HG02678 (cell line): ENCODE measurements around the gene LYZL6.
A peak's percentile ranks its signal among the peaks of the same experiment; 100 is the strongest.
"Not testable (repeated sequence)": the region's sequence is repeated elsewhere in the genome, so short reads cannot be mapped to it uniquely, and the experiment has no call there.

ENCODE experiments used
- ATAC-seq: cut with Tn5 transposase; IDR thresholded peaks from one replicate; pipeline ENCODE4 v1.9.1; 2021; ENCODE audit warnings: mild to moderate bottlenecking, moderate library complexity; ENCODE audit not compliant: unreplicated experiment

Gene LYZL6

GRCh38 chr17:35948092-35948491 is 4.6 kb upstream of the LYZL6 start:
- ATAC-seq: no peak

- no peak for ATAC-seq
Observed at GRCh38 chr17:35947156-35947585, 3.7 kb upstream of the LYZL6 start.

- ATAC-seq: no peak
Observed at GRCh38 chr17:35944151-35944550, 638 bp upstream of the LYZL6 start.

GRCh38 chr17:35942588-35943186 is 826 bp downstream of the LYZL6 start:
- no peak for ATAC-seq

GRCh38 chr17:35938492-35938891 is 5.0 kb downstream of the LYZL6 start:
- ATAC-seq: not testable (repeated sequence)

GRCh38 chr17:35936063-35936462 is 7.5 kb downstream of the LYZL6 start:
- ATAC-seq: no peak

GRCh38 chr17:35934760-35935159 is 8.8 kb downstream of the LYZL6 start:
- no peak for ATAC-seq

- no peak for ATAC-seq
Observed at GRCh38 chr17:35932586-35932985, 10.9 kb downstream of the LYZL6 start.

GRCh38 chr17:35931794-35932425 is 11.6 kb downstream of the LYZL6 start:
- ATAC-seq: no peak

- ATAC-seq: peak; percentile 77
Observed at GRCh38 chr17:35930211-35931065, 13.1 kb downstream of the LYZL6 start, which contains the start of gene RDM1. Gene RDM1, minus strand, starts transcription at chr17:35930773. Its CDS starts 46 bp downstream, at chr17:35930727.

GRCh38 chr17:35927714-35928113 is 15.8 kb downstream of the LYZL6 start:
- no peak for ATAC-seq

- no peak for ATAC-seq
Observed at GRCh38 chr17:35923609-35924114, 19.9 kb downstream of the LYZL6 start.

GRCh38 chr17:35920229-35920628 is 23.3 kb downstream of the LYZL6 start:
- no peak for ATAC-seq

- ATAC-seq: no peak
Observed at GRCh38 chr17:35918665-35919064, 24.8 kb downstream of the LYZL6 start.

- no peak for ATAC-seq
Observed at GRCh38 chr17:35917519-35918213, 25.8 kb downstream of the LYZL6 start.

GRCh38 chr17:35915153-35915964 is 28.2 kb downstream of the LYZL6 start:
- ATAC-seq: no peak

- ATAC-seq: no peak
Observed at GRCh38 chr17:35914354-35914753, 29.2 kb downstream of the LYZL6 start.

GRCh38 chr17:35913609-35914008 is 29.9 kb downstream of the LYZL6 start:
- ATAC-seq: no peak

- no peak for ATAC-seq
Observed at GRCh38 chr17:35912942-35913341, 30.6 kb downstream of the LYZL6 start.

- no peak for ATAC-seq
Observed at GRCh38 chr17:35912339-35912912, 31.1 kb downstream of the LYZL6 start.
